Measurements from ENCODE around the gene TUB.

Gene TUB

GRCh38 chr11:8149726-8150125, 68.7 kb downstream of the TUB start:
- no peak for TF ChIP-seq CTCF (IDR thresholded peaks at IDR 0.05; ENCODE audit: extremely low read depth, missing control alignments)
- DNase-seq (ENCODE audit: low spot score) = no peak
